Thyroid gland (tissue), 4 donors: ENCODE data around the gene CACNG7.

ENCODE experiments used
- POLR2A ChIP-seq, 2 donors: fragments of 450-650 bp; IDR thresholded peaks; one replicate each; pipeline ENCODE4 v1.6.1; 2017; ENCODE audit warnings: antibody characterized with exemption in 2 of 2, mild to moderate bottlenecking in 2 of 2, moderate library complexity in 1 of 2
- TF ChIP-seq, protein P1 (sequence below), 6 experiments: fragments of 200-600 bp in 3 of 6; fragments of 450-650 bp in 3 of 6; sonication (generic) in 3 of 6; IDR thresholded peaks; one replicate each; pipeline ENCODE4 v1.5.1; 2016 to 2019; ENCODE audit warnings: antibody characterized with exemption in 6 of 6, mild to moderate bottlenecking in 2 of 6, inconsistent platforms in 1 of 6, moderate library complexity in 1 of 6

DNA sequence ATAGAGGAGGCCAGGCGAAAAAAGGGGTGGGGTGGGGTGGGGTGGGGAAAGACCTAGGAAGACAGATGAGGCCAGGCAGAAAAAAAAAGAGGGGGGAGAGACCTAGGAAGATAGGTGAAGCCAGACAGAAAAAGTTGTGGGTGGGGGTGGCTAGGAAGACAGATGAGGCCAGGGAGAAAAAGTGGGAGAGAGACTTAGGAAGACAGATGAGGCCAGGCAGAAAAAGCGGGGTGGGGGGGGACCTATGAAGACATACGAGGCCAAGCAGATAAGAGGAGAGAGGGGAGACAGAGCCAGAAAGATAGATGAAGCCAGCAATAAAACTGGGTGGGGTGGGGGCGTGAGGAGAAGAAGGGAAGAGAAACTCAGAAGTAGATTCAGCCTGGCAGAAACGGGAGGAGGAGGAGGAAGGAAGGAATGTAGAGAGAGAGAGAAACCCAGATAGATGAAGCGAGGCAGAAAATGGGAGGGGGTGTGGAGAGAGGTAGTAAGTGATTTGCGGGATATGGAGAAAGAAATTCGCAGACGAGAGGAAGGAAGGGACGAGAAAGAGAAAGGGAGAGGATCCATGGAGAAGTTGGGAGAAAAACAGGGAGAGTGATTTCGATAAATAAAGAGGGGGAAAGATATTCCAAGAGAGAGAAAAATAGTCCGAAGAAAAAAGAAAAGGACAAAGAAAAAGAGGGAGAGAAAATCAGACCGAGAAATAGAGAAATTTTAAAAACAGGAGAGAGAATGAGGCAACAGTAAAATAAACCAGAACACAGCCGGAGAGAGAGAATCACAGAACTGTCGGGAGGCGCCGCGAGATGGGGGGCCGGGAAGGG, 70.1 kb downstream of the CACNG7 start:
- TF ChIP-seq, protein P1, sequence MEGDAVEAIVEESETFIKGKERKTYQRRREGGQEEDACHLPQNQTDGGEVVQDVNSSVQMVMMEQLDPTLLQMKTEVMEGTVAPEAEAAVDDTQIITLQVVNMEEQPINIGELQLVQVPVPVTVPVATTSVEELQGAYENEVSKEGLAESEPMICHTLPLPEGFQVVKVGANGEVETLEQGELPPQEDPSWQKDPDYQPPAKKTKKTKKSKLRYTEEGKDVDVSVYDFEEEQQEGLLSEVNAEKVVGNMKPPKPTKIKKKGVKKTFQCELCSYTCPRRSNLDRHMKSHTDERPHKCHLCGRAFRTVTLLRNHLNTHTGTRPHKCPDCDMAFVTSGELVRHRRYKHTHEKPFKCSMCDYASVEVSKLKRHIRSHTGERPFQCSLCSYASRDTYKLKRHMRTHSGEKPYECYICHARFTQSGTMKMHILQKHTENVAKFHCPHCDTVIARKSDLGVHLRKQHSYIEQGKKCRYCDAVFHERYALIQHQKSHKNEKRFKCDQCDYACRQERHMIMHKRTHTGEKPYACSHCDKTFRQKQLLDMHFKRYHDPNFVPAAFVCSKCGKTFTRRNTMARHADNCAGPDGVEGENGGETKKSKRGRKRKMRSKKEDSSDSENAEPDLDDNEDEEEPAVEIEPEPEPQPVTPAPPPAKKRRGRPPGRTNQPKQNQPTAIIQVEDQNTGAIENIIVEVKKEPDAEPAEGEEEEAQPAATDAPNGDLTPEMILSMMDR (IDR thresholded peaks at IDR 0.05) = no peak
- TF ChIP-seq POLR2A (IDR thresholded peaks at IDR 0.05) = no peak
